CD4-positive, alpha-beta T cell treated with Interleukin-4 for 4 hours (primary cell): ENCODE measurements around the gene VEPH1.

ENCODE experiments used
- DNase-seq: peaks from one replicate; pipeline ENCODE4 v3.0.0-alpha.2; 2020

VEPH1 gene

DNA sequence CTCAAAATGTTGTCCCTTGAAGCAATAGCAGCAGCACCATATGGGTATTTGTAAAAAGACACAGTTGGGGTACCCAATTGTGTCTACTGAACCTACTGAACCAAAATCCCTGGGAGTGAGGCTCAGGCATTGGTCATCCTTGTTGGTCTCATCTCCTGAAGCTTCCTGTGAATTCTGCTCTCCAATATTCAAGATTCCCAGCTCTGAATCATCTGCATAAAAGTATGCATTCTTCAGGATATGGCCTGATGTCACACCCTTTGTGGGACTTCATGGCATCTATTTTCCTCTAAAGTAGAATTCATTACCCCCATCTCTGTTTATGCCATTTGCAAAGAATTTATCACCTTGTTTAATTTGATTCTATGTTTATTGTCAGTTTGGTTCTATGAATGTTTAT lies 79.9 kb downstream of the VEPH1 start:
- no peak for DNase-seq

DNA sequence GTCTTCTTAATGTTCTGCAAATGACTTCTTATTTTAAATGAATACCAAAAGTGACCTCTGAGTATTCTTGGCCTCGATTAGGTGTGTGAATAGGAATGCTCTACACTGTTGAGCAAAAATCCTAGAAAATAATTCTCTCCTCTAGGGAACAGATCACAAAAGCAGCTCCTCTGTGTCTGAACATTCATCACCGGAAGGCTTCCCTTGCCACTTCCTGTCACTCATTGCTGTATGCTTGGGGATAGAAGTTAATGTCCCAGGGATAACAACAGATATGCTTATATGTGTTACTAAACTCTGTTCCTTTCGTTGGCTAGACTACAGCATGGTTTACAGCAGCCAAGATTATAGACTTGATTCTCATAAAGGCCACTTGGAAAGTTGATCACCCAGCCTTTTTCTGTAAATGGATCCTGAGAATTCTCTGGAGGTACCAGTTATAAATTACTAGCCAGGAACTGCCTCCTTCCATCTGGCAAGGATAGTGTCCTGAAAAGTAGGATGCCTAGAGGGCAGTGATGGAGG lies 82.5 kb downstream of the VEPH1 start:
- DNase-seq, result no peak

DNA sequence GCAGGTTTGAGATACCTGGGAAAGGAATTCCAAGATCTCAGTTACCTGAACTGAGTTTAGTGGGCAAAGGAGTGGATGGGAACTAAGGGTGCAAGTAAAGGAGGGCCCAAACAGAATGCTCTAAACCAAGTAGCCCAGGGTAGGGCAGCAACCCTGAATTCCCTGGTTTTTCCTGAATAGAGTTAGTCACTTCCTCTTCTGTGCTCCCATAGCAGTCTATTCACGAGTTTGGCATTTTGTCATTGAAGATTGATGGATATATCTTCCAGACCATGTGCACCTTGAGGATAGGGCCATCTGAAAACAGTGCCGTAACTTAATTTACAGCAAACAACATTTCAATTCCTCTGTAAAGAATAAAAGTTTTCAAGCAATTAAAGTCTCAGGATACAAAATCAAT lies 85.1 kb downstream of the VEPH1 start:
- no peak for DNase-seq

DNA sequence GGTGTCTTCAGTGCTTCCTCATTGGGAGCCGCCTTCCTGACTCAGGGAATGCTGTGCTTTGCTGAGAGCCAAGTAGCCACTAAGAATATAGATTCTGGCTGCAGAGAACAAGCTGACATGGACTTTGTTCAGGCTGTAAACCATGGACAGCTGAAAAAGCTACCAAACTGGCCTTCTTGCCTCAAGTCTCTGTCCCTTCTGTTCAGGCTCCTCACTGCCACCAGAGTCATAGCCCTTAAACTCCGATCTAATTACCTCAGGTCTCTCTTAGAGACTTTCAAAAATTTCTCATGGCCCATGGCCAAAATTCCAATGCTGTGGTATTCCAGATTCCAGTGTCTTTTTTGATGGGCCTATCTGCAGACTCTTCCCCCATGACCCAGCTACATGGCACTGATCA lies 86.0 kb downstream of the VEPH1 start:
- DNase-seq, result no peak

DNA sequence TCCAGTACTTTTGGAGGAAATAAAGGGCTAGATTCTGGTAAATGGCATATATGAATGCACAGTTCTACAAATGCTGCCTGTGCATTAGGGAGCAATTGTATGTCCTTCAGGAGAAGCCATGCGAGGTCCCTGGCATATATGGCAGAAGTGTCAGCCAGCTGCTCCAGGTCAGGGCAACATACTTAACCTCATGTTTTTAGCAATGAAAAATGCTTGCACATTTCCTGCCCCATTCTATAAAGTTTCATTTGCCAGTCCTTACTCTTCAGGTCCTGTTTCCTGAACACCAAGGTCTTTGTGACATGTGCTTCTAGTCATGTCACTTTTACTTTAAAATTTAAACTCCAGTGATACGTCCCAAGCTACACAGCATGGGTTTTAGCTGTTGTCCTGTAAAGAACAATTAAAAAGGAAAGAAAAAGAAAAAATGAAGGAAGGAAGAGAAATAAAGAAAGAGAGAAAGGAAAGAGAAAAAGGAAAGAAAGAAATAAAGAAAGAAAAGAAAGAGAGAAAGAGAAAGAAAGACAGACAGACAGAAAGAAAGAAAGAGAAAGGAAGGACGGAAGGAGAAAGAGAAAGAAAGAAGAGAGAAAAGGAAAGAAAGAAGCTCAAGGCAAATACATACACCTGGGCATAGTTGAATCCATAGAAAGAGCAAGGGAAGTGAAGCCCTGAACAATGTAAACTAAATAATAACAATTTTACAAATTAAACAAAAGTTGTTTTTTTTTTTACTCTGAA lies 86.7 kb downstream of the VEPH1 start:
- DNase-seq, result no peak

DNA sequence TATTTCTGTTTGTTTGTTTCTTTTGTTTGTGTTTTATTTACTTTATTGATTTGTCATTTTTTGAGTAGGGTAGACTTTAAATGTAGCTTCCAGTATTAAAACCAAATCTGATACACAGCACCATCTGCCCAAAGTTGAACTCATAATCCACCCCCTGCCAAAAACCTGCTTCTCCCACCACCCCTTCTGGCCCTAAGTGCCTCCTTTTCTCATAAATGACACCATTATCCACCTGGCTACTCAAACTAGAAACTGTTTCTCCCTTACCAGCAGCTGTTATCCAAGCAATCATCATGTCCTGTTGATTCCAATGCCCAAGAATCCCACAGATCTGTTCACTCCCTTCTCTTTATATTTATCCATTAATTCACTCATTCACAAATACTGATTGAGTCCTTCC lies 88.4 kb downstream of the VEPH1 start:
- no peak for DNase-seq

DNA sequence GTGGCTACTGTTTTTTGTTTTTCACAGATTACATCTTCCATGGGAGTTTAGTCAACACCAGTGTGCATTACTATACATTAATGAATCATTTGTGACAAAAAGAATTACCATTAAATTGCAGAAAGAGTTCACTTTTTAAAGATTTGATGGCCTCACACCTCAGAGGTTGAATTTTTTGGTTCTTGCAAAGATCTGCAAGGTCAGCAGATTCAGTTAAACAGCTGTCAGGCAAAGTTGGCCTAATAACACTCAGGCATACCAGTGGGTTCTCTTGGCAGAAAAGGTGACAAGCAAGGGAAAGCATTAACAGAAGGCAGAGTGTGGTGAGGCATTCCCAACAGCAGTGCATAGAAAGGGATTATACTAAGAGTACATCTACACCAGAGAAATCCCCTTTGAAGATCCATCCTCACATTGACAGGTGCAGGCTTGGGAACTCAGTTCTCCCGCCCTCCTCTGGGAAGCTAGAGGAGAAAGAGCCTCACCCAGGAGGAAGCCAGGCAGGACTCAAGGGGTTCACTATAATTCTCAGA lies 90.8 kb downstream of the VEPH1 start:
- DNase-seq, result no peak

DNA sequence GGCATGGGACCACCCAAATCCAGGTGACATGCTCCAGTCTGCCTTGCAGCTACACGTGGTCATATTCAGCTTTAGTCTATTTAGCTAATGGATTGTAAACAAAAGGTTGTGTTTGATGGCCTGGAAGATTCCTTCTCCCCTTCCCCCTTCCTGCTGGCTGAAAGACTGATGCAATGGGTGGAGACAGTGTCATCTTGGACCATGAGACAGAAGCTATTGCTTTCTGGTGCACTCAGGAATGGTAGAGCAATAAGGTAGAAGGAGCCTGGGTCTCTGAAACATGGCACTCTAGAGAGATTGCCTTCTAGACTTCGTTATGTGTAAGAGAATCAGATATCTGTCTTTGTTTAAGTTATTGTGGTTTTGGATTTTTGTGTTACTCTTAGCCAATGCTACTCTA lies 92.3 kb downstream of the VEPH1 start:
- DNase-seq, result no peak

DNA sequence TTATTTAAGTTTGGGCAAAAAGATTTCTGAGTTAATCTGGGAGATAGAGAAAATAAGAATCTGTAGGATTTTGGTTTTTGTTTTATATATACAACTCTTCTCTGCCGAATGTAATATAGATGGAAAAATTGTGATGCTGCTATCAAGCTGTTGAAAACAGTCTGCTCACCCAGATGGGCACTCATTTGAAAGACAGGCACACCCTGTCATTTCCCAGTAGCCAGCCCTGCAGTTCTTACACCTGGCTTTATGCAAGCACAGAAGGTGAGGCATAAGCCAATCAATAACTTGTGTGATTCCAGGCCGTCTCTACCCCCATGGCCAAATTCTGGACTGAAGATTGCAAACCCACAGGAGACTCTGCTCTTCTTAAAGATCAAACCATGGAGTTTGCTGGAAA lies 93.7 kb downstream of the VEPH1 start:
- DNase-seq, result no peak

DNA sequence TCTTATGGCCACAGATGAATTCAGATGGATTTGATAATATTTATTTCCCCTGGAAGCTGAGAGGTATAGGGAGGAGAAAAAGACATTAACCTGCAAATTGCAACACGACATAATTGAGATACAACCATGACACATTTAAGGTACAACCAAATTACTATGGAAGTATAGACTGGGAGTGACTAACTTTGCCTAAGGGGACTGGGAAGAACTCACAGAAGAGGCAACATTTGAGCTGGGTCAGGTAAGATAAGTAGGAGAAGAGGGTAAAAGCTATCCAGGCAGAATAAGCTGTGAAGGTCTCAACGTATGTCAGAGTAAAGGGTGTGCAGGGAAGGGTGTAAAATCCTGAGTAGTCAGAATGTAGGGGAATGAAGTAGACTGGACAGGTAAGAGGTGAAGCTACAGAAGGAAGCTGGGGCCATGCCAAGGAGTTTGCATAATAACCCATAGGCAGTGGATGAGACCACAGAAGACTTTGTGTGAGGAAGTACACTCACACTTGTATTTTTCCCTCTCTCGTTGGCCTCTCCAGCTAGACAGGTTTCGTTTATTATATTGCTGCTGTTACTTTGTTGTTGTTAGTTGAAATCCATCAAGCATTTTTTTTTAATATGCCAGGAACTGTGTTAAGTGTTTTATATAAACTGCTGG lies 94.6 kb downstream of the VEPH1 start:
- no peak for DNase-seq

DNA sequence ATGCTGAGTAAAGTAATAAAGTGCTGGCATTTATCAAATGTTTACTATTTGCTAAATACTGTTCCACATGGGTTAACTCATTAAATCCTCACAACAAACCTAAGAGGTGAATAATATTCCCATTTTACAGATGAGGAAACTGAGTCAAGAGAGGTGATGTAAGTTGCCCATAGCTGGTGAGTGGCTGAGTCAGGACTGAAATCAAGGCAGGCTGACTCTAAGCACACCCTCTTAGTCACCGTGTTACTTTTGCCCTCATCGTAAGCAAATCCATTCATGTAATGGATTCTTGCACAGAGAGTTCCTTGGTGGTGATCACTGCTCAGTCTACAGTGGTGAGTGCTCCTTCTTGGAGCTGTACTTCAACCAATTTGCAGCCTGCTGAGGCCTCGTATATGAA lies 95.4 kb downstream of the VEPH1 start:
- no peak for DNase-seq

DNA sequence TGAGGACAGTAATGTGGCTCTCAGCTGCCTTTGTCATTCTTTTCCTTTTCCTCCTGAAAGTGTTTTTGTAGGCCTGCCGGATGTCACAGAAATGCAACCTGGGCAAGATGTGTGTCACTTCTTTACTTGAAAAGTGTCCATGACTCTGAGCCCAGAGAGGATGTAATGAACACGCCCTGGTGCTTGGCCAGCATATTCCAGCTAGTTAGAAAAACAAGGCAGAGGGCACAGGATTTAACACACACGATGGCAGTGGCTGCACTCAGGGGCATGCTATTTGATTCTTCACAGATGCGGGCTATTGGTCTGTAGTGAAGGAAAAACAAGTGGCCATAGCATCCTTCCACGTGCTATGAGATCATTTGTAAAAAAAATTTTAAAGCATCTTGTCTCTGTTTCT lies 96.8 kb downstream of the VEPH1 start:
- no peak for DNase-seq

DNA sequence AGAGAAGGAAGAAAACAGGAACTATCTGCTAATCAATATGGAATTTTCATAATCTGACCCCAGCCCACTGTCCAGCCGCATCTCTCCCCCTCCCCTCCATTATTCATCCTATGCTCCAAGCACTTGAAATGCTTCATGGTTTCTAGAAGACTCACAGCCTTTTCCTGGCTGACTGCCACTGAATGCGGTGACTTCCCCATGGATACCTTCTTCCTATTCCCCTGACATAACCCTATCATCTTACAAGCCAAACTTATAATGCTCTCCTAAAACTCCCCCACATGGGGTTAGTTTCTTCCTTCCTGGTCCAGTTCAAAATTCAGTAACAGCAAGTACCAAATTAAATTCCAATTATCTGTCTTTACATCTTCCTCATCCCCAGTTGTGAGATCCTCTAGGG lies 97.8 kb downstream of the VEPH1 start:
- no peak for DNase-seq

DNA sequence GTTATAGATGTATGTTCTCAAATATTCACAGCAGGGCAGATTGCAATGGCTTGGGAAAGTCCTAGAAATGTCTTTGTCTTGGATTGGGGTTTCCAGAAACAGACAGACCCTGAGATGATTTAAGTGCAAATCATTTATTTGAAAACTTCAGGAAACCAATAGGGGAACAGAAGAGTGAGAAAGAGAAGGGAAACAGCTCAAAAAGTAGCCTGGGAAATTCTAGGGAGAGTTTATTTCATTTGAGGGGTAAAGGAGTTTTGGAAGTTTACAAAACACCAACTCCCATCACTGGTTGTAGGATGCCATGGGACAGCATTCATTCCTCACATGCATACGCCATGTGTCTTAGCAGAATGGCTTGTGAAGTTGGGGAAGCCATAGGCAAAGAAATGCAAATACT lies 98.8 kb downstream of the VEPH1 start:
- no peak for DNase-seq

DNA sequence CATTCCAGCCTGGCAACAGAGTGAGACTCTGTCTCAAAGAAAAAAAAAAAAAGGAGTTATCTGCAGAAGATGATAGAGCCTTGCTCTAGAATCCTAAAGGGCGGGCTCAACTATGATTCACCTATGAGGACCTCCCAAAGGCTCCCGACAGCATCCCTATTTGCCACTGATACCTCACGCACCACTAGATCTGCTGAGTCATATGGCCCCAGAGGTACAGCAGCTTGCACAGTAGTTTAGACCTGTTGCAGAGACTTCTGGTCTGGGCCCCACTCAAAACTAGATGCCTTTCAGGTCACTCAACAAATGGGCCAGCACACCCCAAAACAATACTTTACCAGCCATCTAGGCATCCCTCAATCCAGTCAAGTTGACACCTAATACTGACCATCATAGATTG lies 104.6 kb downstream of the VEPH1 start:
- DNase-seq, result no peak

DNA sequence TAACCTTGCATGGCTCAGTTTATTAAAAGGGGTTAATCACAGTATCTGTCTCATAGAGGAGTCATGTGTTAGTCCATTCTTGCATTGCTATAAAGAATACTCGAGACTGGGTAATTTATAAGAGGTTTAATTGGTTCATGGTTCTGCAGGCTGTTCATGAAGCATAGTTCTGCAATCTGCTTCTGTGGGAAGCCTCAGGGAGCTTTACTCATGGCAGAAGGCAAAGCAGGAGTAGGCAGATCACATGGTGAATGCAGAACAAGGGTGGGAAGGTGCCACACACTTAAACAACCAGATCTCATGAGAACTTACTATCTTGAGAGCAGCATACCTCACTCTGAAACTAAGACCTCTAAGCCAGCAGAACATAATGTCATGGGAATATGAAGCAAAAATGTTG lies 108.8 kb downstream of the VEPH1 start:
- no peak for DNase-seq

DNA sequence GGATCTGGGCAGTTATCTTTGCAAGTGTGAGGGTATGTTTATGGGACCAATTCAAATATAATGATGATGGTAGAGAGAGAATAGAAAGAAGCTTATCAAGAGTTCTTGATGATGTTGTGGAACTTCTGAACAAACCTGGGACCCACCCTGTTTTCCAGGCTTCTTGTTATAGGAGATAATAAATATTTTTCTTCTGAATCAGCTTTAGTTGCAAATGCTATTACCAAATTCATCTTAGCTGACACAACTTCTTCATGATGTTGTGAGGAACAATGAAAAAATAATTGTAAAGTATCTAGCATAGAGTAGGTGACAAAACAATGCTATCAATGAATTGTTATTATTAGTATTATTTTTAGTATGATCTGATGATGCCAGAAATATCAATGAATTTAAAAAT lies 110.1 kb downstream of the VEPH1 start:
- DNase-seq, result no peak

DNA sequence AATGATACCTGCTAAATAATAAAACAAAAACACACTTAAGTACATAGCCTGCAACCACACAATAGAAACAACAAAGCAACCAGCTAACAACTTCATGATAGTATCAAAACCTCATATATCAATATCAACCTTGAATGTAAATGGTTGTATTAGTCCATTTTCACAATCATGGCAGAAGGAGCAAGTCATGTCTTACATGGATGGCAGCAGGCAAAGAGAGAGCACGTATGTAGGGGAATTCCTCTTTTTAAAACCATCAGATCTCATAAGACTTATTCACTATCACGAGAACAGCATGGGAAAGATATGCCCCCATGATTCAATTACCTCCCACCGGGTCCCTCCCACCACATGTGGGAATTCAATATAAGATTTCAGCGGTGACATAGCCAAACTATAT lies 111.1 kb downstream of the VEPH1 start:
- DNase-seq, result no peak

DNA sequence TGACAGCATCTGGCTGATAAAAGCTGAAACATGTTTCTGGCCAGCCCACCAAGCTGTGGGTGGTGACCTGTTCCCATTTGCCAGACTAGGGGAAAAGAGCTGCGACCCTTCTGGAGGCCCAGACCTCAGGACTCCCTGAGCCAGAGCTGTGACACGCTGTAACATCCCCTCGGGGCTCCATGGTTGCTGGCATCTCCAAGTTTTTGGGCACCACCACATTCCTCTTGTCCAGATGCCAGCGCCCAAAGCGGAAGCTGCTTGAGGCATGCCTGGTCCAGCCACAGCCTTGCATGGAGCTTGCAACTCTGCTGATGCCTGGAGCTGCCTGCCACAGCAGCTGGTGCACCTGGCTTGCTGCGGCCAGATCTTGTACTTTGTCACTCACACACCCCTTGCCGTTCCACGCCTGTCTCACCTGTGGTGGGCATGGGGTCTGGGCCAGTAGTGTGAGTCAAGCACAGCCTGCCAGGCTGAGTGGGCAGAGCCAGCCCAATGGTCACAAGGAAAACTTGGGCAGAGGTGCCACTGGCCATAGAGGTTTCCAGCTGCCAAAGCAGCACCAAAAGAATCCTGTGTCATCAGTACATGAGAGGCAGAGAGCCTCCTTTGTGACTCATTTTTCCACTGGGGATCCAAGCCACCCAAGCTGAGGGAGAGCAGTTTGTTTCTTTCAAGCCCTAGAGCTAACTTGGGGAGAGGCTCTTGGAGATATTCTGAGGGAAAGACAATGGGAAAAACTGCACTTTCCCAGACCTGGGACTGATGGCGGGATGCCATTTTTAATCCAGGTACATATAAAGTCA lies 112.3 kb downstream of the VEPH1 start:
- DNase-seq, result no peak

DNA sequence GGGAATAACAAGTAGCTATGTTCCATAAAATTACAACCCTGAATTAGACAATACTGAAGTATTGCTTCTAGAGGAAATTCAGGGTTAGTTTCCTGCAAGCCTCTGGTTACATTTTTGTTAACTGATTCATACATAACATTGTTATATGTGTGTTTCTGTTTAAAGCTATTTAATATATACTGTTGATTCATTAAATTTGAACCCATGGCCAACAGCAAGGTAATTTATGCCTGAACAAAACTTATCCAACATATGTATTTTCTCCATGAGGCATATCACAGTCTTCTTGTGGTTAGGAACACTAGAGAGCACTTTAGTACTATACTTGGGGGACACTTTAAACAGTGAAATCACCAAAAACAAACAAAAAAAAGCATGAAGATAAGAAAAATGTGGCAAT lies 114.2 kb downstream of the VEPH1 start:
- DNase-seq, result no peak

DNA sequence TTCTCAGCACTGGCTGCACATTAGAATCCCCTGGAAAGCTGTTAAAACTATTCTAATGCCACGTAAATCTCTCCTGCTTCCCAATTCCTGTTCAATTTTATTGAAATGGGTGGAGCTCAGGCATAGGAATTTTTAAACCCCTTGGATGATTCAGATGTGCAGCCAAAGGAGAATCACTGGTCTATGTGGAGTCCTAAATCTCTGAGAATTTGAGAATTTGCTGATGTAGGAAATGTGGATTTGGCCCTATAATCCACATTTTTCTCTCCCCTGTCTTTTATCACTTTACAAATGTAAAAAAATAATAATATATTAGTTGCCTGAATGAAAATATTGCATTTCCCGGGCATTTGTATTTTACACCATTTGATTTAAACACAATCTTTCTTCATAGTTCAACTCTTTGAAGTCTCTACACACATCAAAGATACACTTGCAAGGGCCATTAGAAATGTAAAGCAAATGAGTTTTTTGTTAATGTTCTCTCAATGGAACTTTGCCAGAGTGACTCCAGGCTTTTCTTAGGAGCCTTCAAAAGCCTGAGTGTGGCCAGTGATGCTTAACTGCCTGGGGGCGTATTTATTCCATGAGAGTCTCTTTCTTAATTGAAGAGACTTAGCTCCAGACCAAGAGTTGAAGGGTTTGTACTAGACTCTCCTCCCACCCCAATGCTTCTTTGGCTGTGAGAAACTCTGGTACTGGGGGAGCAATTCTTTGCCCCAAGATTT lies 115.3 kb downstream of the VEPH1 start:
- no peak for DNase-seq

DNA sequence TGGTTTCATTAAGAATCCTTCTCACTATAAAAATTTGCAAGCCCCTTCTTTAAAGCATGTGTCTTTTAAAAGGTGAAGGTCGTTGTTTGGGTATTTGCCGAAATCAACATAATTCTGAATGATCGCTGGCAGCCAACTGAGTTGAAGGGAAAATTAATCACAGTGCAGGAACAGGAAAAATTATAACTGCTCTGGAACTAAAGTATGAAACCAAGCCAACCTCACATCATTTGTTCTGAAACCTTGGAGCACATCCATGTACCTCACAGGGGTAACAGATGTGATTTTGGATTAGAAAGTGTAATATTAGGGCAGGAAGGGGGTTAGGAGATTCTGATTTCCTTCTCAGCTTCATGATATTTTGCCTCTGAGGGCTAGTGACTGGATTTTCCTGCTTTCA lies 118.7 kb downstream of the VEPH1 start:
- no peak for DNase-seq

DNA sequence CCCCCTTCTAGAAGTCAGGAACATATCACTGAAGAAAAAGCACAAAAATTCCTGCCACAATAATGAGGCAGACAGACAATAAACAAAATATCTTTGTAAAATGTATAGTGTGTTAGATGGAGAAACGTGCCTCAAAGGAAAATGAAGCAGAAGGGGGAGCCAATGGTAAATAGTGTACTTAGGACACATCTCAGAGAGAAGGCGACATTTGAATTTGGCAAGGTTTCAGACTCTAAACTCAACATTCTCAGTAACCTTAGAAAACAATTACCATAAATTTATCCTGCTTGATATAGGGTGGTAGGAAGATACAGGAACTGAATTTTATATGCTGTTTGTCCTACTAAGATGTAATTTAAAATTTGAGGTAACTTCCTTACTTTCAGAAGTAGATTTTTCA lies 119.2 kb downstream of the VEPH1 start:
- no peak for DNase-seq
